Caco-2 (cell line): ENCODE results near the gene IL1F10. TPM values are rescaled to one million over a fixed set of nuclear protein-coding genes. Genes with fewer than 3 reads are reported as not detected.
A peak's percentile ranks its signal among the peaks of the same experiment; 100 is the strongest.

Source experiments
- BruUV-seq: library from RNA; stranded (reverse); fragments of 400-500 nt; replicated peaks from 2 replicates; lab custom pipeline; 2021; lab: Mats Ljungman, UMichigan
- CTCF ChIA-PET: fragments of 300-600 bp; sonication (Branson Sonifier 250); formaldehyde crosslinking; loops from one replicate; lab custom pipeline; 2022; ENCODE audit warnings: antibody characterized with exemption; lab: Charles Lee
- POLR2A ChIA-PET: fragments of 300-600 bp; sonication (Branson Sonifier 250); formaldehyde crosslinking; loops from one replicate; lab custom pipeline; 2022; ENCODE audit warnings: antibody characterized with exemption; lab: Charles Lee
- DNase-seq, 2 experiments: peaks; one replicate each; pipeline versions ENCODE4 v3.0.0 to v3.0.0-alpha.2; 2020 to 2022
- H3K27me3 ChIP-seq: replicated peaks from 2 replicates; pipeline ENCODE4 v1.6.0; 2011; ENCODE audit warnings: low read length; ENCODE audit not compliant: control insufficient read depth, insufficient read depth
- H3K36me3 ChIP-seq: 2 replicates; pipeline ENCODE4 v1.5.1; 2011; ENCODE audit warnings: low read length; ENCODE audit not compliant: control insufficient read depth, insufficient read depth
- H3K4me1 ChIP-seq: fragments of 250-450 bp; sonication (Bioruptor Pico); 2 replicates; pipeline ENCODE4 v1.5.1; 2020; ENCODE audit warnings: mild to moderate bottlenecking
- H3K4me3 ChIP-seq: 2 replicates; pipeline ENCODE4 v1.5.1; 2011; ENCODE audit warnings: low read depth, mild to moderate bottlenecking, control low read depth, low read length
- H3K9me3 ChIP-seq: fragments of 250-450 bp; sonication (Bioruptor Pico); 2 replicates; pipeline ENCODE4 v1.5.1; 2020; ENCODE audit warnings: mild to moderate bottlenecking, moderate library complexity
- H3K27ac Mint-ChIP-seq: one replicate; pipeline ENCODE4 v1.8.0; 2022; ENCODE audit warnings: mixed read lengths; ENCODE audit not compliant: unreplicated experiment
- H3K27me3 Mint-ChIP-seq: one replicate; pipeline ENCODE4 v1.8.0; 2022; ENCODE audit warnings: mixed read lengths; ENCODE audit not compliant: insufficient read depth, unreplicated experiment
- H3K36me3 Mint-ChIP-seq: one replicate; pipeline ENCODE4 v1.8.0; 2022; ENCODE audit warnings: mild to moderate bottlenecking, mixed read lengths; ENCODE audit not compliant: insufficient read depth, unreplicated experiment
- H3K4me1 Mint-ChIP-seq: one replicate; pipeline ENCODE4 v1.8.0; 2022; ENCODE audit warnings: low read depth, mixed read lengths; ENCODE audit not compliant: unreplicated experiment
- H3K4me3 Mint-ChIP-seq: one replicate; pipeline ENCODE4 v1.8.0; 2022; ENCODE audit warnings: mild to moderate bottlenecking, moderate library complexity, mixed read lengths; ENCODE audit not compliant: unreplicated experiment
- H3K9me3 Mint-ChIP-seq: one replicate; pipeline ENCODE4 v1.8.0; 2022; ENCODE audit warnings: mixed read lengths; ENCODE audit not compliant: unreplicated experiment
- intact Hi-C: fragments of 100-400 bp; cut with micrococcal nuclease; formaldehyde crosslinking; loops from one replicate; pipeline ENCODE4 v1.10.0; 2022; ENCODE audit not compliant: unreplicated experiment
- total RNA-seq: library from RNA; stranded (reverse); gene quantifications from 2 replicates; pipeline ENCODE4 v1.2.3, GENCODE V29; 2022
- TF ChIP-seq, protein P1 (sequence below), 2 experiments: fragments of 200-600 bp in 1 of 2; IDR thresholded peaks; 1 replicate in 1 of 2; 2 replicates in 1 of 2; pipeline versions ENCODE4 v1.5.1 to v1.8.0; 2011 to 2022; ENCODE audit warnings: antibody characterized with exemption in 1 of 2, control low read depth in 1 of 2, inconsistent platforms in 1 of 2, low read depth in 1 of 2, low read length in 1 of 2, mild to moderate bottlenecking in 1 of 2, moderate library complexity in 1 of 2; ENCODE audit not compliant: insufficient read depth in 1 of 2, severe bottlenecking in 1 of 2, unreplicated experiment in 1 of 2

Gene IL1F10
- total RNA-seq, 1 experiment from 2014 or later = not detected

DNA sequence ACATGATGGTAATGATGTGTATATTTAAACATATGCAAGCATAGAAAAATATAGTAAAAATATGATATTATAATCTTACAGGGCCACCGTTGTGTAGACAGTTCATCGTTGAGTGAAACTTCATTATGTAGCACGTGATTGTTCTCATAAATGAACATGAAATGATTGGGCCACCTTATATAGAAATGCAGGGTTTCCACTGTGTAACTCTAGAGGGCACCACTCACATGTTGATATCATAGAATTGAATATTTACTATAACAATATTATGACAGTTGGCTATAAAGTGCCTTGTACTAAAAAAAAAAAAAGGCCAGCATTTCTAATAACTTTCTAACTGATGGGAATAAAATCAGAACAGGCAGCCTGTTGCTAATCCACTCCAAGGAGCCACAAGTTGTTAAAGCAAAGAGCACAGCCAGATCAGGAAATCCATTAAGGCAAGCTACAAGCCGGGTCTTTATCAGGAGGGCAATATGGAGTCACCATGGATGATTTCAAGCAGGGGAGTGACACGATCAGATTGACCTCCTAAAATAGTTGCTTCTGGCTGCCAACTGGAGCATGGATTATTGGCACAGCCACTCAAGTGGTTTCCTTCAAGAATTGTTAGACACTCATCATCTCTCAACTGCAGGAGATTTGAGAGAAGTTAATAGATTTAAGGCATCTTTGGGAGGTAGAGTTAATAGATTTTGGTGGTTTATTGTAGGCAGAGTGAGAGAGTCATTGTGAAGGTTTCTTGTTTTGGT, 16.7 kb downstream of the IL1F10 start:
- DNase-seq = no peak
- peaks cover 6% of the 10 kb centered on the region for H3K27me3 Mint-ChIP-seq
- Histone ChIP-seq H3K4me3 (no peak overlapping the region), H3K9me3 (no peaks in the 10 kb centered on the region), H3K27me3 (no peaks in the 10 kb centered on the region; the same call in 1 of the 2 replicates), H3K36me3 (no peaks in the 10 kb centered on the region), H3K4me1 (no peaks in the 10 kb centered on the region)
- POLR2A ChIA-PET = no interaction called here
- H3K36me3 Mint-ChIP-seq = no peaks in the 10 kb centered on the region
- H3K4me3 Mint-ChIP-seq = no peak overlapping the region
- H3K27ac Mint-ChIP-seq = no peak overlapping the region
- CTCF ChIA-PET = no interaction called here
- H3K9me3 Mint-ChIP-seq = no peaks in the 10 kb centered on the region
- intact Hi-C loops = loop anchor here (5.0 kb wide), 3 partner anchors 98 to 308 kb away; no protein-coding TSS in a partner anchor
- no TSS peak for BruUV-seq
- TF ChIP-seq, protein P1, sequence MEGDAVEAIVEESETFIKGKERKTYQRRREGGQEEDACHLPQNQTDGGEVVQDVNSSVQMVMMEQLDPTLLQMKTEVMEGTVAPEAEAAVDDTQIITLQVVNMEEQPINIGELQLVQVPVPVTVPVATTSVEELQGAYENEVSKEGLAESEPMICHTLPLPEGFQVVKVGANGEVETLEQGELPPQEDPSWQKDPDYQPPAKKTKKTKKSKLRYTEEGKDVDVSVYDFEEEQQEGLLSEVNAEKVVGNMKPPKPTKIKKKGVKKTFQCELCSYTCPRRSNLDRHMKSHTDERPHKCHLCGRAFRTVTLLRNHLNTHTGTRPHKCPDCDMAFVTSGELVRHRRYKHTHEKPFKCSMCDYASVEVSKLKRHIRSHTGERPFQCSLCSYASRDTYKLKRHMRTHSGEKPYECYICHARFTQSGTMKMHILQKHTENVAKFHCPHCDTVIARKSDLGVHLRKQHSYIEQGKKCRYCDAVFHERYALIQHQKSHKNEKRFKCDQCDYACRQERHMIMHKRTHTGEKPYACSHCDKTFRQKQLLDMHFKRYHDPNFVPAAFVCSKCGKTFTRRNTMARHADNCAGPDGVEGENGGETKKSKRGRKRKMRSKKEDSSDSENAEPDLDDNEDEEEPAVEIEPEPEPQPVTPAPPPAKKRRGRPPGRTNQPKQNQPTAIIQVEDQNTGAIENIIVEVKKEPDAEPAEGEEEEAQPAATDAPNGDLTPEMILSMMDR (IDR thresholded peaks at IDR 0.05; ENCODE audit: insufficient read depth in 1 of 2, low read depth in 1 of 2, low read length in 1 of 2, severe bottlenecking in 1 of 2, unreplicated experiment in 1 of 2) = peak; percentile 26 to 32
- H3K4me1 Mint-ChIP-seq = no peaks in the 10 kb centered on the region

GRCh38 chr2:113085542-113085941, 17.8 kb downstream of the IL1F10 start:
- POLR2A ChIA-PET = no interaction called here
- H3K4me3 ChIP-seq = no peak overlapping the region
- intact Hi-C loops = no loop called here
- CTCF ChIA-PET = no interaction called here
- Mint-ChIP-seq H3K4me3 (no peak overlapping the region), H3K9me3 (no peaks in the 10 kb centered on the region), H3K27ac (no peak overlapping the region), H3K4me1 (no peaks in the 10 kb centered on the region), H3K27me3 (peaks cover 6% of the 10 kb centered on the region), H3K36me3 (no peaks in the 10 kb centered on the region)
- TF ChIP-seq, protein P1 (IDR thresholded peaks at IDR 0.05; ENCODE audit: insufficient read depth in 1 of 2, low read depth in 1 of 2, low read length in 1 of 2, severe bottlenecking in 1 of 2, unreplicated experiment in 1 of 2) = no peak
- no peaks in the 10 kb centered on the region for H3K36me3 ChIP-seq
- DNase-seq = no peak
- H3K4me1 ChIP-seq = no peaks in the 10 kb centered on the region
- BruUV-seq = no TSS peak
- no peaks in the 10 kb centered on the region; the same call in 1 of the 2 replicates for H3K27me3 ChIP-seq
- no peaks in the 10 kb centered on the region for H3K9me3 ChIP-seq

DNA sequence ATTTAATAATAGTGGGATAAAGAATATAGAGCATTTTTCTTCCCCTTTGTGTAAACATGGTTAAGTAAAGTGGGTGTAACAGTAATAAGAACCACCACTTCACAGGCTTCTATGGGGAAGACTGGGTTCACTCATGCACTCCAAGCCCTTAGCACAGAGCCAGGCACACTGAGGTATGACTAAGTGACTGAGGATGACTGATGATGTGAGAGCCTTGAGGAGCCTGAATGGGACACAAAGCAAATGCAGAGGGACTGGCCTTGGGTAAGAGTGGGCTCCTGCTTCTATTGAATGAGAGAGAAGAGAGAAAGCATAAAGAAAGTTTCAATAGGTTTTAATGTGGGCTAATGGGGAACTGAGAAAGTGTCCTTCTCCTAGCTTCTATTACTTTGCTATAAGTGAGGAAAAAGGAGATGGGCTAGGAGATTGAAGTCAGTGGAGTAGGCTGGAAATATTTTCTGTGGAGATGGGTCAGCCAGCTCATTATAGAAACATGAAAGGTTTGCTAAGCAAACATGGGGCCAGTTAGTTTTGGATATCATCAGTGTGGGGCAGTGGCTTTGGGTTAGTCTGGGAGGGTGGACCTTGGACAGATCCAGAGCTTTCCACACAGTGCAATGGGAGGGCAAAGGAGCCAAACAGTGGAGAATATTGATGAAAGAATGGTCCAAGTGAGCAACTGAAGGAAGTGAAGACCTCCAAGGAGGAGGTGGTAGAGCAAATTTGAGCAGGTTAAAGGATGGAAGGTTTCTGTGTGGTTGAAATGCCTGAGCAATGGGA, 20.6 kb downstream of the IL1F10 start:
- no peaks in the 10 kb centered on the region for H3K4me1 ChIP-seq
- no peak for DNase-seq
- H3K9me3 ChIP-seq = no peaks in the 10 kb centered on the region
- ChIA-PET POLR2A (no interaction called here), CTCF (interaction anchor here (0.7 kb wide), 1 partner anchor 8 kb away, joined by 4 read pairs; no protein-coding TSS in a partner anchor)
- intact Hi-C loops = no loop called here
- H3K36me3 Mint-ChIP-seq = no peaks in the 10 kb centered on the region
- no peak overlapping the region for H3K4me3 ChIP-seq
- no TSS peak for BruUV-seq
- H3K9me3 Mint-ChIP-seq = no peaks in the 10 kb centered on the region
- H3K27ac Mint-ChIP-seq = no peak overlapping the region
- TF ChIP-seq, protein P1 (IDR thresholded peaks at IDR 0.05; ENCODE audit: insufficient read depth in 1 of 2, low read depth in 1 of 2, low read length in 1 of 2, severe bottlenecking in 1 of 2, unreplicated experiment in 1 of 2) = no peak
- H3K36me3 ChIP-seq = no peaks in the 10 kb centered on the region
- no peaks in the 10 kb centered on the region for H3K4me1 Mint-ChIP-seq
- H3K4me3 Mint-ChIP-seq = no peak overlapping the region
- peaks cover 6% of the 10 kb centered on the region for H3K27me3 Mint-ChIP-seq
- H3K27me3 ChIP-seq = no peaks in the 10 kb centered on the region; the same call in 1 of the 2 replicates
